Upper lobe of right lung (tissue), 1 donor: ENCODE results near the gene PAGR1. TPM values are rescaled to one million over a fixed set of nuclear protein-coding genes. Genes with fewer than 3 reads are reported as not detected.

Source experiments
- ATAC-seq: fragments of 200-7000 bp; cut with Tn5 transposase; one replicate; pipeline ENCODE4 v1.9.1; 2020; ENCODE audit warnings: mild to moderate bottlenecking, moderate library complexity
- DNase-seq: peaks from one replicate; pipeline ENCODE4 v3.0.0-alpha.2; 2020
- H3K27ac ChIP-seq: fragments of 200-600 bp; one replicate; pipeline ENCODE4 v1.8.0; 2022
- H3K27me3 ChIP-seq: fragments of 200-600 bp; one replicate; pipeline ENCODE4 v1.8.0; 2022; ENCODE audit warnings: mild to moderate bottlenecking
- H3K36me3 ChIP-seq: fragments of 200-600 bp; one replicate; pipeline ENCODE4 v1.8.0; 2022
- H3K4me1 ChIP-seq: fragments of 200-600 bp; one replicate; pipeline ENCODE4 v1.8.0; 2022
- H3K4me3 ChIP-seq: fragments of 200-600 bp; one replicate; pipeline ENCODE4 v1.8.0; 2022; ENCODE audit warnings: mild to moderate bottlenecking
- H3K9me3 ChIP-seq: fragments of 200-600 bp; one replicate; pipeline ENCODE4 v1.8.0; 2022
- intact Hi-C: fragments of 100-400 bp; cut with DNase I; formaldehyde crosslinking; loops from one replicate; pipeline ENCODE4 v1.11.0; 2022
- total RNA-seq: library from RNA; stranded (reverse); fragmentation: NEBNext Ultra II Directional; extraction: Animal tissue kit (Norgen Biotek cat#: 25700); gene quantifications from one replicate; pipeline ENCODE4 v1.2.1, GENCODE V29; 2021
- TF ChIP-seq, protein P1 (sequence below): fragments of 200-600 bp; IDR thresholded peaks from one replicate; pipeline ENCODE4 v1.8.0; 2022; ENCODE audit warnings: antibody characterized with exemption
- donor health status: DM: no; HTN: yes; CAD: no; lungs with severe emphysema.

The PAGR1 gene
- total RNA-seq, 1 donor from 2014 or later, result 15.2 TPM

DNA sequence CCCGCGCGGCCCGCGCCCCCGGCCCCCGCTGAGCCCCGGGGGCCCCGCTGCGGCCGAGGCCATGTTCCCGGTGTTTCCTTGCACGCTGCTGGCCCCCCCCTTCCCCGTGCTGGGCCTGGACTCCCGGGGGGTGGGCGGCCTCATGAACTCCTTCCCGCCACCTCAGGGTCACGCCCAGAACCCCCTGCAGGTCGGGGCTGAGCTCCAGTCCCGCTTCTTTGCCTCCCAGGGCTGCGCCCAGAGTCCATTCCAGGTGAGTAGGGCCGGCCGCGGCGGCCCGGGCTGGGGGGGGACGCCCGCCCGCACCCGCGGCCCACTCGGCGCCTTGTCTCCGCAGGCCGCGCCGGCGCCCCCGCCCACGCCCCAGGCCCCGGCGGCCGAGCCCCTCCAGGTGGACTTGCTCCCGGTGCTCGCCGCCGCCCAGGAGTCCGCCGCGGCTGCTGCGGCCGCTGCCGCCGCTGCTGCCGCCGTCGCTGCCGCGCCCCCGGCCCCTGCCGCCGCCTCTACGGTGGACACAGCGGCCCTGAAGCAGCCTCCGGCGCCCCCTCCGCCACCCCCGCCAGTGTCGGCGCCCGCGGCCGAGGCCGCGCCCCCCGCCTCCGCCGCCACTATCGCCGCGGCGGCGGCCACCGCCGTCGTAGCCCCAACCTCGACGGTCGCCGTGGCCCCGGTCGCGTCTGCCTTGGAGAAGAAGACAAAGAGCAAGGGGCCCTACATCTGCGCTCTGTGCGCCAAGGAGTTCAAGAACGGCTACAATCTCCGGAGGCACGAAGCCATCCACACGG lies 9.1 kb upstream of the PAGR1 start:
- H3K4me1 ChIP-seq, result peaks cover 43% of the 10 kb centered on the region
- H3K27ac ChIP-seq, result peak overlapping the region; percentile 89
- no peaks in the 10 kb centered on the region for H3K9me3 ChIP-seq
- H3K27me3 ChIP-seq, result no peaks in the 10 kb centered on the region
- DNase-seq, result peak; percentile 86
- TF ChIP-seq, protein P1, sequence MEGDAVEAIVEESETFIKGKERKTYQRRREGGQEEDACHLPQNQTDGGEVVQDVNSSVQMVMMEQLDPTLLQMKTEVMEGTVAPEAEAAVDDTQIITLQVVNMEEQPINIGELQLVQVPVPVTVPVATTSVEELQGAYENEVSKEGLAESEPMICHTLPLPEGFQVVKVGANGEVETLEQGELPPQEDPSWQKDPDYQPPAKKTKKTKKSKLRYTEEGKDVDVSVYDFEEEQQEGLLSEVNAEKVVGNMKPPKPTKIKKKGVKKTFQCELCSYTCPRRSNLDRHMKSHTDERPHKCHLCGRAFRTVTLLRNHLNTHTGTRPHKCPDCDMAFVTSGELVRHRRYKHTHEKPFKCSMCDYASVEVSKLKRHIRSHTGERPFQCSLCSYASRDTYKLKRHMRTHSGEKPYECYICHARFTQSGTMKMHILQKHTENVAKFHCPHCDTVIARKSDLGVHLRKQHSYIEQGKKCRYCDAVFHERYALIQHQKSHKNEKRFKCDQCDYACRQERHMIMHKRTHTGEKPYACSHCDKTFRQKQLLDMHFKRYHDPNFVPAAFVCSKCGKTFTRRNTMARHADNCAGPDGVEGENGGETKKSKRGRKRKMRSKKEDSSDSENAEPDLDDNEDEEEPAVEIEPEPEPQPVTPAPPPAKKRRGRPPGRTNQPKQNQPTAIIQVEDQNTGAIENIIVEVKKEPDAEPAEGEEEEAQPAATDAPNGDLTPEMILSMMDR, result no peak
- H3K36me3 ChIP-seq, result peaks cover 21% of the 10 kb centered on the region
- ATAC-seq, result no peak
- intact Hi-C loops, result no loop called here
- H3K4me3 ChIP-seq, result peak overlapping the region; percentile 60

DNA sequence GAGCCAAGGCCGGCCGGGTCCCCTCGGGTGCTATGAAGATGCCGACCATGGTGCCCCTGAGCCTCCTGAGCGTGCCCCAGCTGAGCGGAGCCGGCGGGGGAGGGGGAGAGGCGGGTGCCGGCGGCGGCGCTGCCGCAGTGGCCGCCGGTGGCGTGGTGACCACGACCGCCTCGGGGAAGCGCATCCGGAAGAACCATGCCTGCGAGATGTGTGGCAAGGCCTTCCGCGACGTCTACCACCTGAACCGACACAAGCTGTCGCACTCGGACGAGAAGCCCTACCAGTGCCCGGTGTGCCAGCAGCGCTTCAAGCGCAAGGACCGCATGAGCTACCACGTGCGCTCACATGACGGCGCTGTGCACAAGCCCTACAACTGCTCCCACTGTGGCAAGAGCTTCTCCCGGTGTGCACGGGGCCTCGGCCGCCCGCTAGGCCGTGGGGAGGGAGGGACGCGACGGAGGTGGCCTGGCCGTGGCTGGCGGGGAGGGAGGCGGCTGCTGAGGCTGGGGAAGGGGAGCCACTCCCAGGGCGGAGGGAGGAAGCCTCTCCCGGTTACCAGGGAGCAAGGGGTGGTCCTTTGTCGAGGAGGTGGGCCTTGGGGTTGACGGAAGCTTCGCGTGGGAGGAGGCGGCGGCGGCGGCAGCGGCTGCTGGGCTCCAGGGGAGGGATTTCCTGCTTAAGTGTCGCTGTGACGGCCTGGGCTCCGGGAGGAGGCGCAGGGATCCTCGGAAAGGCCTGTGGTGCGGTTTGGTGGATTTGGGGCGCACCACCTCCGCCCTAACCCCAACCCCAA lies 8.3 kb upstream of the PAGR1 start:
- TF ChIP-seq, protein P1, result peak; percentile 55
- Histone ChIP-seq H3K4me1 (peaks cover 50% of the 10 kb centered on the region), H3K36me3 (peaks cover 21% of the 10 kb centered on the region), H3K27me3 (no peaks in the 10 kb centered on the region), H3K9me3 (no peaks in the 10 kb centered on the region), H3K4me3 (peak overlapping the region; percentile 60), H3K27ac (peak overlapping the region; percentile 89)
- ATAC-seq (peak; percentile 47), DNase-seq (peak; percentile 94)
- intact Hi-C loops, result no loop called here

DNA sequence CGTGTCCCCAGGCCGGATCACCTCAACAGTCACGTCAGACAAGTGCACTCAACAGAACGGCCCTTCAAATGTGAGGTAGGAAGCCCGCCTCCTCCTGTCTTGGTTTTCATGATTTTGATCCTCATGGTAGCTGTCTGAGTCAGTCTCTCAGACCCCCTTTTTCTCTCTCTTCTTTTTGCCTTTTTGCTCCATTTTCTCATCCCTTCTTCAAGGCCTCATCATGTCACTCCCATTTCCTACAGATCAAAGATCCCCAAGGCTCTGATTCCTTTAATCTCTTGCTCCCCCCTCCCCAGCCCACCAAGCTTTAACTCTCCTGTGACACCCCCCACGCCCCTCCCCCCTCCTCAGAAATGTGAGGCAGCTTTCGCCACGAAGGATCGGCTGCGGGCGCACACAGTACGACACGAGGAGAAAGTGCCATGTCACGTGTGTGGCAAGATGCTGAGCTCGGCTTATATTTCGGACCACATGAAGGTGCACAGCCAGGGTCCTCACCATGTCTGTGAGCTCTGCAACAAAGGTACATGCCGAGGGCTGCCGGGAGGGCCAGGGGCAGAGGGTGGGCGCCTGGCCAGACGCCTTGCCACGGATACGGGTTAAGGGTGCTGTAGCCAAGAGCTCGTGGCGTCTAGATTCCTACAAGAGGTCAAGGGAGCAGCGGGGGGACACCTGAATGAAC lies 7.6 kb upstream of the PAGR1 start:
- intact Hi-C loops, result no loop called here
- no peaks in the 10 kb centered on the region for H3K9me3 ChIP-seq
- peaks cover 21% of the 10 kb centered on the region for H3K36me3 ChIP-seq
- peak overlapping the region; percentile 89 for H3K27ac ChIP-seq
- TF ChIP-seq, protein P1, result no peak
- H3K4me1 ChIP-seq, result peaks cover 50% of the 10 kb centered on the region
- DNase-seq (peak; percentile 67), ATAC-seq (no peak)
- peak overlapping the region; percentile 60 for H3K4me3 ChIP-seq
- H3K27me3 ChIP-seq, result no peaks in the 10 kb centered on the region

DNA sequence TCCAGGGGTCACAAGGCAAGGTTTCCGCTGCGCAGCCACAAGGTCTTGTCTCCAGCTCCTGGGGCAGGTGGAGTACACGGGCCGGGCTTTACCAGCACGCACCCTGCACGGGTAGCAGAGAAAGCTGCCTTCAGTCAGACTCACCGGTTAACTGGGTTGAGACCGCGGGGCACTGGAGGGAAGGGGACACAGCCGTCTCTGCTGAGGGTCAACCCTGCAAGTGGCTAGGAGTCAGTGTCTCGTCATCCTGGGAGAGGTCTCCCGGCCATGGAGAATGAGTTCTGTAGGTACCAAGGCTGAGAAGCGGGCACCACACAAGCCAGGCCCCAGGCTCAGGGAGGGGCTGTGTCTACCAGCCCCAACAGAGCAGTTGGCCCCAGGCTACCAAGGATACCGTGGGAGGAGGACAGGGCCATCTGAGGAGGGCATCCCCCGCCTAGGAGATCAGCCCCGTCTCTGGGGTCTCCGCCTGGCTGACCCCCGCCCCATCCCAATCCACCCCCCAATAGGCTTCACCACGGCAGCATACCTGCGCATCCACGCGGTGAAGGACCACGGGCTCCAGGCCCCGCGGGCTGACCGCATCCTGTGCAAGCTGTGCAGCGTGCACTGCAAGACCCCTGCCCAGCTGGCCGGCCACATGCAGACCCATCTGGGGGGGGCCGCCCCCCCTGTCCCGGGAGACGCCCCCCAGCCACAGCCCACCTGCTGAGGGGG lies 6.8 kb upstream of the PAGR1 start:
- intact Hi-C loops, result no loop called here
- no peaks in the 10 kb centered on the region for H3K27me3 ChIP-seq
- peak; percentile 65 for DNase-seq
- peaks cover 45% of the 10 kb centered on the region for H3K4me1 ChIP-seq
- TF ChIP-seq, protein P1, result no peak
- H3K36me3 ChIP-seq, result peaks cover 21% of the 10 kb centered on the region
- H3K4me3 ChIP-seq, result peak overlapping the region; percentile 60
- H3K27ac ChIP-seq, result peak overlapping the region; percentile 89
- no peaks in the 10 kb centered on the region for H3K9me3 ChIP-seq
- ATAC-seq, result no peak
